ENCODE data around the gene PPM1M.

PPM1M gene

GRCh38 chr3:52293491-52294319 lies 48.1 kb downstream of the PPM1M start:
- CTCF ChIA-PET = interaction anchor here (0.6 kb wide), 1 partner anchor 15 kb away, joined by 3 read pairs; the partner anchor contains the start of gene WDR82
- H3K36me3 ChIP-seq (ENCODE audit: control insufficient read depth in 2 of 2, insufficient read depth in 1 of 2, low read length in 2 of 2) = peaks cover 0 to 22% of the 10 kb centered on the region in 2 experiments; a peak in 1 of 3 replicates
- TF ChIP-seq ZNF169 (tag by site-specific recombination; IDR thresholded peaks at IDR 0.05) = no peak
- no peak for TF ChIP-seq ZNF184 (tag by site-specific recombination; IDR thresholded peaks at IDR 0.05)
- no peak for TF ChIP-seq GLI4 (tag by site-specific recombination; IDR thresholded peaks at IDR 0.05)
- TF ChIP-seq ZNF335 (tag by site-specific recombination; conservative IDR thresholded peaks at IDR 0.05) = no peak
- no peak for TF ChIP-seq ZNF670 (tag by site-specific recombination; IDR thresholded peaks at IDR 0.05; ENCODE audit: low read depth)
- TF ChIP-seq SCRT1 (tag by site-specific recombination; IDR thresholded peaks at IDR 0.05; ENCODE audit: borderline replicate concordance) = no peak
- TF ChIP-seq ZSCAN16 (tag by site-specific recombination; IDR thresholded peaks at IDR 0.05) = no peak
- no peak for TF ChIP-seq ZBTB10 (tag by site-specific recombination; IDR thresholded peaks at IDR 0.05)
- no peak for TF ChIP-seq ZNF26 (tag by site-specific recombination; IDR thresholded peaks at IDR 0.05)
- no peak for TF ChIP-seq ZNF239 (tag by site-specific recombination; IDR thresholded peaks at IDR 0.05)
- TF ChIP-seq ZNF24 (tag by site-specific recombination; IDR thresholded peaks at IDR 0.05) = no peak
- TF ChIP-seq ZNF132 (tag by site-specific recombination; IDR thresholded peaks at IDR 0.05; ENCODE audit: borderline replicate concordance) = no peak
- no peak for TF ChIP-seq ZNF560 (tag by site-specific recombination; IDR thresholded peaks at IDR 0.05; ENCODE audit: borderline replicate concordance)
- no peak for TF ChIP-seq ZNF266 (tag by site-specific recombination; IDR thresholded peaks at IDR 0.05; ENCODE audit: low read depth)
- TF ChIP-seq ZEB2 (tag by site-specific recombination; IDR thresholded peaks at IDR 0.05) = no peak
- TF ChIP-seq ZNF596 (tag by site-specific recombination; IDR thresholded peaks at IDR 0.05) = no peak
- TF ChIP-seq ZNF529 (tag by site-specific recombination; IDR thresholded peaks at IDR 0.05; ENCODE audit: insufficient replicate concordance) = no peak
- no peak for TF ChIP-seq ZNF214 (tag by site-specific recombination; IDR thresholded peaks at IDR 0.05; ENCODE audit: borderline replicate concordance)
- TF ChIP-seq YY1 (tag by site-specific recombination; IDR thresholded peaks at IDR 0.05) = no peak
- H3K27ac ChIP-seq (ENCODE audit: extremely low read depth, low read depth, low read length) = no peak overlapping the region
- POLR2A ChIA-PET = no interaction called here
- no peak overlapping the region for H3K4me3 ChIP-seq (ENCODE audit: low read depth, low read length)
- H3K9me3 ChIP-seq (ENCODE audit: control insufficient read depth, insufficient read depth, low read depth, low read length) = no peaks in the 10 kb centered on the region
- H3K4me1 ChIP-seq (ENCODE audit: control insufficient read depth, insufficient read depth, low read length) = no peaks in the 10 kb centered on the region

- TF ChIP-seq ZNF555 (tag by site-specific recombination; conservative IDR thresholded peaks at IDR 0.05) (no peak), MEIS1 (CRISPR knock-in tag; IDR thresholded peaks at IDR 0.05; ENCODE audit: borderline replicate concordance) (no peak), ZNF146 (tag by site-specific recombination; IDR thresholded peaks at IDR 0.05) (no peak), ZBTB49 (tag by site-specific recombination; IDR thresholded peaks at IDR 0.05; ENCODE audit: low read depth) (no peak), ZNF114 (tag by site-specific recombination; IDR thresholded peaks at IDR 0.05) (no peak), ZNF138 (tag by site-specific recombination; IDR thresholded peaks at IDR 0.05; ENCODE audit: borderline replicate concordance) (no peak), ZFHX2 (tag by site-specific recombination; conservative IDR thresholded peaks at IDR 0.05) (peak; percentile 34; the same call in 1 of the 2 replicates)
- Histone ChIP-seq H3K9me3 (ENCODE audit: control insufficient read depth, insufficient read depth, low read depth, low read length) (no peaks in the 10 kb centered on the region), H3K27ac (ENCODE audit: extremely low read depth, low read depth, low read length) (no peak overlapping the region), H3K36me3 (ENCODE audit: control insufficient read depth in 2 of 2, insufficient read depth in 1 of 2, low read length in 2 of 2) (peaks cover 0 to 22% of the 10 kb centered on the region in 2 experiments; a peak in 1 of 3 replicates), H3K4me3 (ENCODE audit: low read depth, low read length) (no peak overlapping the region), H3K4me1 (ENCODE audit: control insufficient read depth, insufficient read depth, low read length) (no peaks in the 10 kb centered on the region)
- ChIA-PET POLR2A (no interaction called here), CTCF (interaction anchor here (0.6 kb wide), 1 partner anchor 111 kb away, joined by 3 read pairs; no protein-coding TSS in a partner anchor)
These were observed 49.0 kb downstream of the PPM1M start for GRCh38 chr3:52294320-52295150.

Measured in HEK293 (cell line).